ENCODE measurements around the gene RAB1B.
"Not testable (repeated sequence)": the region's sequence is repeated elsewhere in the genome, so short reads cannot be mapped to it uniquely, and the experiment has no call there.

The RAB1B gene

DNA sequence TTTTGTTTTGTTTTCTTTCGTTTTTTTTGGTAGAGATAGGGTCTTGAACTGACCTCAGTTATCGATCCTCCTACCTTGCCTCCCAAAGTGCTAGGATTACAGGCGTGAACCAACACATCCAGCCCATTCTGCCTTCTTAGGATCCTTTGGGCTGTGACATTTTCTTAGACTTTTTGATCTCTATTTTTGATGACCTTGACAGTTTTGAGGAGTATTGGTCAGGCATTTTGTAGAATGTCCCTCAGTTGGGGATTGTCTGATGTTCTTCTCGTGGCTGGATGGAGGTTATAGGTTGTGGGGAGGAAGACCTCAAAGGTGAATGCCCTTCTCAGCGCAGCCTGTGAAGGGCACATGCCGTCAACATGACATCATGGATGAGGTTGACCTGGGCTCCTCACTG, 19.5 kb upstream of the RAB1B start:
- no peak for TF ChIP-seq CTCF (IDR thresholded peaks at IDR 0.05)
- Histone ChIP-seq H3K27ac (no peak overlapping the region), H3K79me2 (no peaks in the 10 kb centered on the region), H3K4me3 (ENCODE audit: low read depth, low read length) (no peak overlapping the region), H3K27me3 (ENCODE audit: control insufficient read depth, insufficient read depth, low read length) (no peaks in the 10 kb centered on the region), H3K9me3 (ENCODE audit: control insufficient read depth, low read length) (no peaks in the 10 kb centered on the region), H3K4me2 (ENCODE audit: low read length) (no peak overlapping the region), H3K4me1 (no peaks in the 10 kb centered on the region), H3K9ac (no peak overlapping the region), H3K36me3 (ENCODE audit: control insufficient read depth, insufficient read depth, low read length) (no peaks in the 10 kb centered on the region), H2AFZ (no peak overlapping the region)

GRCh38 chr11:66251809-66252208, 16.6 kb upstream of the RAB1B start:
- no peak overlapping the region for H3K9ac ChIP-seq
- TF ChIP-seq CTCF (IDR thresholded peaks at IDR 0.05): no peak
- no peaks in the 10 kb centered on the region for H3K27me3 ChIP-seq (ENCODE audit: control insufficient read depth, insufficient read depth, low read length)
- no peaks in the 10 kb centered on the region for H3K9me3 ChIP-seq (ENCODE audit: control insufficient read depth, low read length)
- H3K4me2 ChIP-seq (ENCODE audit: low read length): no peak overlapping the region
- H3K4me3 ChIP-seq (ENCODE audit: low read depth, low read length): no peak overlapping the region
- no peak overlapping the region for H2AFZ ChIP-seq
- no peaks in the 10 kb centered on the region for H3K79me2 ChIP-seq
- H3K4me1 ChIP-seq: no peaks in the 10 kb centered on the region
- H3K36me3 ChIP-seq (ENCODE audit: control insufficient read depth, insufficient read depth, low read length): no peaks in the 10 kb centered on the region
- H3K27ac ChIP-seq: no peak overlapping the region

- not testable (repeated sequence) for H3K79me2 ChIP-seq; H3K4me2 ChIP-seq (ENCODE audit: low read length); H3K27ac ChIP-seq; H2AFZ ChIP-seq; H3K9ac ChIP-seq; H3K36me3 ChIP-seq (ENCODE audit: control insufficient read depth, insufficient read depth, low read length); H3K9me3 ChIP-seq (ENCODE audit: control insufficient read depth, low read length); H3K27me3 ChIP-seq (ENCODE audit: control insufficient read depth, insufficient read depth, low read length); H3K4me3 ChIP-seq (ENCODE audit: low read depth, low read length); H3K4me1 ChIP-seq
These were observed 15.4 kb upstream of the RAB1B start for GRCh38 chr11:66253081-66253480.

DNA sequence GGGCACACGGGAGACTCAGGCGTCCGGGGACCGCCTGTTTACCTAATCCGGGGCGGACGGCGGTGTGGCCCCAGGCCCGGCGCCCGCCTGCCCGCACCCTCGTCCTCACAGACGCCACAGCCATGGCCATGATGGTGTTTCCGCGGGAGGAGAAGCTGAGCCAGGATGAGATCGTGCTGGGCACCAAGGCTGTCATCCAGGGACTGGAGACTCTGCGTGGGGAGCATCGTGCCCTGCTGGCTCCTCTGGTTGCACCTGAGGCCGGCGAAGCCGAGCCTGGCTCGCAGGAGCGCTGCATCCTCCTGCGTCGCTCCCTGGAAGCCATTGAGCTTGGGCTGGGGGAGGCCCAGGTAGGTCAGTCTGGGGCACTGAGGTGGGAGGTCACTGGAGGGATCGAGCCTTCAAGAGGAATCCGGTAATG, 10.0 kb upstream of the RAB1B start:
- Histone ChIP-seq H3K4me1 (no peaks in the 10 kb centered on the region), H3K27ac (no peak overlapping the region), H3K79me2 (no peaks in the 10 kb centered on the region), H2AFZ (peak overlapping the region; percentile 87), H3K36me3 (ENCODE audit: control insufficient read depth, insufficient read depth, low read length) (no peaks in the 10 kb centered on the region), H3K4me3 (ENCODE audit: low read depth, low read length) (peak overlapping the region; percentile 80), H3K4me2 (ENCODE audit: low read length) (peak overlapping the region; percentile 94), H3K9ac (no peak overlapping the region), H3K27me3 (ENCODE audit: control insufficient read depth, insufficient read depth, low read length) (no peaks in the 10 kb centered on the region), H3K9me3 (ENCODE audit: control insufficient read depth, low read length) (no peaks in the 10 kb centered on the region)
- no peak for TF ChIP-seq CTCF (IDR thresholded peaks at IDR 0.05)

- no peak for TF ChIP-seq CTCF (IDR thresholded peaks at IDR 0.05)
- no peak overlapping the region for H3K4me2 ChIP-seq (ENCODE audit: low read length)
- no peaks in the 10 kb centered on the region for H3K4me1 ChIP-seq
- H2AFZ ChIP-seq: no peak overlapping the region
- no peaks in the 10 kb centered on the region for H3K9me3 ChIP-seq (ENCODE audit: control insufficient read depth, low read length)
- H3K27ac ChIP-seq: no peak overlapping the region
- H3K27me3 ChIP-seq (ENCODE audit: control insufficient read depth, insufficient read depth, low read length): no peaks in the 10 kb centered on the region
- H3K9ac ChIP-seq: no peak overlapping the region
- H3K4me3 ChIP-seq (ENCODE audit: low read depth, low read length): no peak overlapping the region
- no peaks in the 10 kb centered on the region for H3K79me2 ChIP-seq
- H3K36me3 ChIP-seq (ENCODE audit: control insufficient read depth, insufficient read depth, low read length): no peaks in the 10 kb centered on the region
These were observed 9.2 kb upstream of the RAB1B start for GRCh38 chr11:66259225-66259624.

Data from parathyroid adenoma (tissue), 2 donors.